CD4-positive, alpha-beta T cell treated with Interferon alpha-2 for 1 hour (primary cell): Measurements from ENCODE around the gene ZCCHC10.
"Not testable (repeated sequence)": the region's sequence is repeated elsewhere in the genome, so short reads cannot be mapped to it uniquely, and the experiment has no call there.

Source experiments
- DNase-seq, 2 donors: peaks; one replicate each; pipeline ENCODE4 v3.0.0-alpha.2; 2020 to 2022

The ZCCHC10 gene

GRCh38 chr5:133041157-133041784 is 14.9 kb upstream of the ZCCHC10 start:
- no peak for DNase-seq

DNA sequence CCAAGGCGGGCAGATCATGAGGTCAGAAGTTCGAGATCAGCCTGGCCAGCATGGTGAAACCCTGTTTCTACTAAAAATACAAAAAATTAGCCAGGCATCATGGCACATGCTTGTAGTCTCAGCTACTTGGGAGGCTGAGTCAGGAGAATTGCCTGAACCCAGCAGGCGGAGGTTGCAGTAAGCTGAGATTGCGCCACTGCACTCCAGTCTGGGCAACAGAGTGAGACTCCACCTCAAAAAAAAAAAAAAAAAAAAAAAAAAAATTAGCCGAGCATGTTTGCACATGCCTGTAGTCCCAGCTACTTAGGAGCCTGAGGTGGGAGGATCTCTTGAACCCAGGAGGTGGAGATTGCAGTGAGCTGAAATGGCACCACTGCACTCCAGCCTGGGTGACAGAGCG is 10.3 kb upstream of the ZCCHC10 start:
- DNase-seq = not testable (repeated sequence)

DNA sequence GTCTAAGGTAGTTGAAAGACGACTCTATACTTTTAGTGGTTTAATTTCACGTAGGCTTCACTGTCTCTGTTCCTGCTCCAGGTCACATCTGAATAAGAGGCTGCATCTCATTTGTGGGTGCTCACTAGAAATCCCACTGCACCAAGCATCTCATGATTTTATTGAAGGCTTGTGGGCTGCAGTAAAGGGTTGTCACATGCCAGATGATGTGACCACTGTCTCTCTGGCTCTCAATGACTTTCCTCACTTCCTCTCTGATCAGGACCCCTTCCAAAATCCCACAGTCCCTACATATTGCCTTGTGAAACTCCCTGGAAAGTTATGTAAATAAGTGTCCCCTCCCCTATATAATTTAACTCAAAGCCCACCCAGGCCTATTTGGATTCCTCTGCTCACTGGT is 8.9 kb upstream of the ZCCHC10 start:
- DNase-seq = no peak

DNA sequence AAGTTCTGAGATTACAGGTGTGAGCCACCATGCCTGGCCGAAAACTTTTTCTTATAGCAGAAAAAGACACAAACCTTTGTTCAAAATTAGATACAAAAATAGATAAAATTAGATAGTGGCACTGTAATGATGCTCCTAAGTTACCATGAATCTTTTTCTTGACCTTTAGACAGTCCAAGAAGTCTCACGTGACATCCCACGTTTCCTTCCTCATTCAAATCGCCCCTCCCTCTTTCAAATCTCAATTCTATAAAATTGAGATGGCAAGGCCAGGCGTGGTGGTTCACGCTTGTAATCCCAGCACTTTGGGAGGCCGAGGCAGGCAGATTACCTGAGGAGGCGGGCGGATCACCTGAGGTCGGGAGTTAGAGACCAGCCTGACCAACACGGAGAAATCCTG is 7.7 kb upstream of the ZCCHC10 start:
- no peak for DNase-seq

GRCh38 chr5:133032852-133033742 is 6.7 kb upstream of the ZCCHC10 start:
- peak in 1 of 2 donors; percentile 20 for DNase-seq

DNA sequence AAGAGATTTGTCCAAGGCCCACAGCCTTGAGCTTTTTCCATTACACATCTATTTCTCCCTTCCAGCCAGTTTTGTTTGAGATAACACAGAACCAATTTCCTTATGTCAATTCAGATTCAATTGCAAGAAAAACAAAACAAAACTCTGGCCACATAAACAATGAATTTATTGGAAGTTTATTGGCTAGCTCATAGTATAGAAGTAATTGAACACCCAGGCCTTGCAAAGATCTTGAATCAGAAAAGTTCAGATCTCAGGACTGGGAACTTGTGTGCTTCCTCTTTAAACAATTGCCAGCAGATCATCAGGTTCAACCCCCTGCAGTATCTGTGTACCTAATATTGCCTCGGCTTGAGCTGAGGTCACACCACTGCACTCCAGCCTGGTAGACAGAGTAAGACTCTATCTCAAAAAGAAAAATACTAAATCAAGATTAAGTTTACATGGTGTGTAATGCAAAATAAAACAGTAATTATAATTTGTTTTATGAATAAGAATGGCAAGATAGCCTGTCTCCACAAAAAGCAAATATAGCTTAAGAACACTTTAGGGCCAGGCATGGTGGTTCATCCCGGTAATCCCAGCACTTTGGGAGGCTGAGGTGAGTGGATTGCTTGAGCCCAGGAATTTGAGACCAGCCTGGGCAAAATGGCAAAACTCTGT is 4.1 kb upstream of the ZCCHC10 start:
- no peak for DNase-seq

DNA sequence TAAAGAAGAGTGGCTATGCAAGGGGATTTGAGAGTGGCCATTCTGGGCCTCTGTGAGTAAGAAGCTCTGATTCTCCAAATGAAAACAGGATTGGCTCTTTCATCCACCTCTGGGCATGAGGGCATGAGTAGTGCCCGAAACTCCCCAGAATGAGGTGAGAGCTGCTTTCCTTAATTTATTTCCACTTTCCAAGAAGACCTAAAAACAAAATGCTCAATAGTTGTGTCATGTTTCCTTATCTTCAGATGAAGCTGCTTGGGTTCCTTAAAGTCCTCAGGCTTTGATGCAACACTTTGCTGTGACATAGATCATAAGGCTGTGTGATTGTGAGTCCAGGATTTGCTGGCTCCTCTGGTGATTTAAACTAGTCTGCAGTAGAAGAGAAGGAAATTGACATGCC is 3.1 kb upstream of the ZCCHC10 start:
- DNase-seq = no peak

- no peak for DNase-seq
These were observed 360 bp upstream of the ZCCHC10 start for GRCh38 chr5:133026664-133027153.

GRCh38 chr5:133019471-133019870 is 6.9 kb downstream of the ZCCHC10 start:
- DNase-seq = not testable (repeated sequence)

- DNase-seq = no peak
These were observed 8.4 kb downstream of the ZCCHC10 start for GRCh38 chr5:133017964-133018363.

- DNase-seq = no peak
These were observed 10.9 kb downstream of the ZCCHC10 start for GRCh38 chr5:133015466-133015865.

DNA sequence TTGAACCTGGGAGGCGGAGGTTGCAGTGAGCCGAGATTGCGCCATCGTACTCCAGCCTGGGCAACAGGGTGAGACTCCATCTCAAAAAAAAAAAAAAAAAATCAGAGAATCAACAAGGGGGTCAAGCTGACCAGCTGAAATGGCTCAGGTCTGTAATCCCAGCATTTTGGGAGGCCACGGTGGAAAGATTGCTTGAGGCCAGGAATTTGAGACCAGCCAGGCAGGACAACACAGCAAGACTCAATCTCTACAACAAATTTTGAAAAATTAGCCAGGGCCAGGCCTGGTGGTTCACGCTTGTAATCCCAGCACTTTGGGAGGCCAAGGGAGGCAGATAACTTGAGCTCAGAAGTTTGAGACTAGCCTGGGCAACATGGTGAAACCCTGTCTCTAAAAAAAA is 17.9 kb downstream of the ZCCHC10 start:
- DNase-seq = not testable (repeated sequence)

GRCh38 chr5:133006653-133007052 is 19.7 kb downstream of the ZCCHC10 start:
- DNase-seq = no peak

GRCh38 chr5:132999246-132999645 is 27.1 kb downstream of the ZCCHC10 start:
- no peak for DNase-seq

- DNase-seq = no peak
These were observed 27.8 kb downstream of the ZCCHC10 start for GRCh38 chr5:132998556-132998955.

- no peak for DNase-seq
These were observed 30.0 kb downstream of the ZCCHC10 start for GRCh38 chr5:132996307-132996706.

- DNase-seq = no peak
These were observed 38.6 kb downstream of the ZCCHC10 start for GRCh38 chr5:132987531-132988408.

DNA sequence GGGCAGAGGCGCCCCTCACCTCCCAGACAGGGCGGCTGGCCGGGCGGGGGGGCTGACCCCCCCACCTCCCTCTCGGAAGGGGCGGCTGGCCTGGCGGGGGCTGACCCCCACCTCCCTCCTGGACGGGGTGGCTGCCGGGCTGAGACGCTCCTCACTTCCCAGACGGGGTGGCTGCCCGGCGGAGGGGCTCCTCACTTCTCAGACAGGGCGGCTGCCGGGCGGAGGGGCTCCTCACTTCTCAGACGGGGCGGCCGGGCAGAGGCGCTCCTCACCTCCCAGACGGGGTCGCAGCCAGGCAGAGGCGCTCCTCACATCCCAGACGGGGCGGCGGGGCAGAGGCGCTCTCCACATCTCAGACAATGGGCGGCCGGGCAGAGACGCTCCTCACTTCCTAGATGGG is 43.4 kb downstream of the ZCCHC10 start:
- not testable (repeated sequence) for DNase-seq

- no peak for DNase-seq
These were observed 45.1 kb downstream of the ZCCHC10 start for GRCh38 chr5:132981288-132981687.

DNA sequence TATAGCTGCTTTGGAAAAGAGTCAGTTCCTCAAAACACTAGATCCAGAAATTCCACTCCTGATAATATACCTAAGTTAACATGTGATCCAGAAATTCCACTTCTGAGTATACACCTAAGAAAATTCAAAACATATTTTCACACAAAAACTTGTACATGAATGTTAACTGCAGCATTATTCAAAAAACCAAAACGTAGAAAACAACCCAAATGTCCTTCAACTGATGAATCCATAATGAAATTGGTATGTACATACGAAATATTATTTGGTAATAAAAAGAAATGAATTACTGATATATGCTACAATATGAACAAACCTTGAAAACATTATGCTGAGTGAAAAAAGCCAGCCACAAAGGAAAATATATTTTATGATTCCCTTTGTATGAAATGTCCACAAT is 46.4 kb downstream of the ZCCHC10 start:
- DNase-seq = no peak

GRCh38 chr5:132979367-132979940 is 46.9 kb downstream of the ZCCHC10 start:
- DNase-seq = peak in 1 of 2 donors; percentile 4

DNA sequence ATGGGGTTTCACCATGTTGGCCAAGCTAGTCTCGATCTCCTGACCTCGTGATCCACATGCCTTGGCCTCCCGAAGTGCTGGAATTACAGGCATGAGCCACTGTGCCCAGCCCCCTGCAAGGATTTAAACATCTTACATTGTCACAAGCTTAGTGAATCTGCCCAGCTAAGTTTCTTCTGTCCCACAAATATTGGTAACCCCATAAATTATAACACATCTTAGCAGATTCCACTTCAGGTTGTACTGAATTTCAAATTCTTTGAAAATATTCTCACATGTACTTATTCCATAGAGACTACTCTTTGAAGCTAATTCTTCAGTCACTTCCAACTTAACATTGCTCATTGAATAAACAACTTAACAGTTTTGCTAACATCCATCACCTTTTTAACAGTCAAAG is 49.5 kb downstream of the ZCCHC10 start:
- DNase-seq = no peak
